ENCODE results near the gene ZNF181.
"Not testable (repeated sequence)": the region's sequence is repeated elsewhere in the genome, so short reads cannot be mapped to it uniquely, and the experiment has no call there.

ZNF181 gene

GRCh38 chr19:34733746-34734536 is at the start of gene ZNF181:
TSS of gene ZNF181 (plus strand) at chr19:34734243. CDS start at chr19:34735038, 795 bp downstream.
- peak within 1 kb of the TSS; percentile 87 to 91 for H3K9ac ChIP-seq (ENCODE audit: low read depth in 1 of 2, low read length in 2 of 2)
- H3K27me3 ChIP-seq (ENCODE audit: control insufficient read depth in 1 of 2, insufficient read depth in 2 of 2, low read length in 2 of 2), result no peaks in the 10 kb centered on the region
- H3K9me3 ChIP-seq (ENCODE audit: control insufficient read depth in 1 of 2, low read length in 2 of 2), result peaks cover 16 to 28% of the 10 kb centered on the region in 2 donors
- H3K27ac ChIP-seq (ENCODE audit: low read depth, low read length), result peak within 1 kb of the TSS; percentile 98
- H3K36me3 ChIP-seq (ENCODE audit: control insufficient read depth in 1 of 2, insufficient read depth in 2 of 2, low read length in 2 of 2), result peaks cover 20 to 30% of the 10 kb centered on the region in 2 donors
- peak within 1 kb of the TSS; percentile 92 to 96 for H3K4me3 ChIP-seq (ENCODE audit: low read depth in 1 of 2, low read length in 2 of 2)
- H3K4me1 ChIP-seq (ENCODE audit: control insufficient read depth in 1 of 2, insufficient read depth in 2 of 2, low read length in 2 of 2), result peaks cover 15 to 26% of the 10 kb centered on the region in 2 donors

- H3K4me1 ChIP-seq (ENCODE audit: control insufficient read depth in 1 of 2, insufficient read depth in 2 of 2, low read length in 2 of 2); H3K9ac ChIP-seq (ENCODE audit: low read depth in 1 of 2, low read length in 2 of 2); H3K27ac ChIP-seq (ENCODE audit: low read depth, low read length); H3K4me3 ChIP-seq (ENCODE audit: low read depth in 1 of 2, low read length in 2 of 2); H3K27me3 ChIP-seq (ENCODE audit: control insufficient read depth in 1 of 2, insufficient read depth in 2 of 2, low read length in 2 of 2): not testable (repeated sequence)
- H3K9me3 ChIP-seq (ENCODE audit: control insufficient read depth in 1 of 2, low read length in 2 of 2), result peaks cover 40 to 61% of the 10 kb centered on the region in 2 donors
- H3K36me3 ChIP-seq (ENCODE audit: control insufficient read depth in 1 of 2, insufficient read depth in 2 of 2, low read length in 2 of 2), result peaks cover 22 to 43% of the 10 kb centered on the region in 2 donors
Measured at GRCh38 chr19:34685266-34685665, 48.8 kb upstream of the ZNF181 start.

- no peak overlapping the region for H3K4me3 ChIP-seq (ENCODE audit: low read depth in 1 of 2, low read length in 2 of 2)
- H3K27me3 ChIP-seq (ENCODE audit: control insufficient read depth in 1 of 2, insufficient read depth in 2 of 2, low read length in 2 of 2), result no peaks in the 10 kb centered on the region
- H3K9ac ChIP-seq (ENCODE audit: low read depth in 1 of 2, low read length in 2 of 2), result no peak overlapping the region
- no peak overlapping the region for H3K27ac ChIP-seq (ENCODE audit: low read depth, low read length)
- H3K36me3 ChIP-seq (ENCODE audit: control insufficient read depth in 1 of 2, insufficient read depth in 2 of 2, low read length in 2 of 2), result peaks cover 16 to 33% of the 10 kb centered on the region in 2 donors
- peaks cover 37 to 51% of the 10 kb centered on the region in 2 donors for H3K9me3 ChIP-seq (ENCODE audit: control insufficient read depth in 1 of 2, low read length in 2 of 2)
- no peaks in the 10 kb centered on the region for H3K4me1 ChIP-seq (ENCODE audit: control insufficient read depth in 1 of 2, insufficient read depth in 2 of 2, low read length in 2 of 2)
Measured at GRCh38 chr19:34686455-34686854, 47.6 kb upstream of the ZNF181 start.

GRCh38 chr19:34687348-34687747 is 46.7 kb upstream of the ZNF181 start:
- no peaks in the 10 kb centered on the region for H3K27me3 ChIP-seq (ENCODE audit: control insufficient read depth in 1 of 2, insufficient read depth in 2 of 2, low read length in 2 of 2)
- peaks cover 32 to 43% of the 10 kb centered on the region in 2 donors for H3K9me3 ChIP-seq (ENCODE audit: control insufficient read depth in 1 of 2, low read length in 2 of 2)
- no peak overlapping the region for H3K4me3 ChIP-seq (ENCODE audit: low read depth in 1 of 2, low read length in 2 of 2)
- H3K4me1 ChIP-seq (ENCODE audit: control insufficient read depth in 1 of 2, insufficient read depth in 2 of 2, low read length in 2 of 2), result no peaks in the 10 kb centered on the region
- H3K27ac ChIP-seq (ENCODE audit: low read depth, low read length), result no peak overlapping the region
- H3K9ac ChIP-seq (ENCODE audit: low read depth in 1 of 2, low read length in 2 of 2), result no peak overlapping the region
- H3K36me3 ChIP-seq (ENCODE audit: control insufficient read depth in 1 of 2, insufficient read depth in 2 of 2, low read length in 2 of 2), result peaks cover 14 to 25% of the 10 kb centered on the region in 2 donors

GRCh38 chr19:34688592-34688991 is 45.5 kb upstream of the ZNF181 start:
- Histone ChIP-seq H3K9me3 (ENCODE audit: control insufficient read depth in 1 of 2, low read length in 2 of 2) (peaks cover 23 to 34% of the 10 kb centered on the region in 2 donors), H3K4me1 (ENCODE audit: control insufficient read depth in 1 of 2, insufficient read depth in 2 of 2, low read length in 2 of 2) (no peaks in the 10 kb centered on the region), H3K9ac (ENCODE audit: low read depth in 1 of 2, low read length in 2 of 2) (no peak overlapping the region), H3K4me3 (ENCODE audit: low read depth in 1 of 2, low read length in 2 of 2) (no peak overlapping the region), H3K36me3 (ENCODE audit: control insufficient read depth in 1 of 2, insufficient read depth in 2 of 2, low read length in 2 of 2) (peaks cover 8 to 14% of the 10 kb centered on the region in 2 donors), H3K27me3 (ENCODE audit: control insufficient read depth in 1 of 2, insufficient read depth in 2 of 2, low read length in 2 of 2) (no peaks in the 10 kb centered on the region), H3K27ac (ENCODE audit: low read depth, low read length) (no peak overlapping the region)

GRCh38 chr19:34690372-34690771 is 43.7 kb upstream of the ZNF181 start:
- Histone ChIP-seq H3K36me3 (ENCODE audit: control insufficient read depth in 1 of 2, insufficient read depth in 2 of 2, low read length in 2 of 2) (no peaks in the 10 kb centered on the region), H3K27me3 (ENCODE audit: control insufficient read depth in 1 of 2, insufficient read depth in 2 of 2, low read length in 2 of 2) (no peaks in the 10 kb centered on the region), H3K4me1 (ENCODE audit: control insufficient read depth in 1 of 2, insufficient read depth in 2 of 2, low read length in 2 of 2) (no peaks in the 10 kb centered on the region), H3K9ac (ENCODE audit: low read depth in 1 of 2, low read length in 2 of 2) (no peak overlapping the region), H3K27ac (ENCODE audit: low read depth, low read length) (no peak overlapping the region), H3K4me3 (ENCODE audit: low read depth in 1 of 2, low read length in 2 of 2) (no peak overlapping the region), H3K9me3 (ENCODE audit: control insufficient read depth in 1 of 2, low read length in 2 of 2) (peaks cover 11 to 22% of the 10 kb centered on the region in 2 donors)

GRCh38 chr19:34692549-34692948 is 41.5 kb upstream of the ZNF181 start:
- Histone ChIP-seq H3K4me1 (ENCODE audit: control insufficient read depth in 1 of 2, insufficient read depth in 2 of 2, low read length in 2 of 2) (no peaks in the 10 kb centered on the region), H3K27me3 (ENCODE audit: control insufficient read depth in 1 of 2, insufficient read depth in 2 of 2, low read length in 2 of 2) (no peaks in the 10 kb centered on the region), H3K9ac (ENCODE audit: low read depth in 1 of 2, low read length in 2 of 2) (no peak overlapping the region), H3K4me3 (ENCODE audit: low read depth in 1 of 2, low read length in 2 of 2) (no peak overlapping the region), H3K27ac (ENCODE audit: low read depth, low read length) (no peak overlapping the region), H3K9me3 (ENCODE audit: control insufficient read depth in 1 of 2, low read length in 2 of 2) (peaks cover under 1 to 2% of the 10 kb centered on the region in 2 donors), H3K36me3 (ENCODE audit: control insufficient read depth in 1 of 2, insufficient read depth in 2 of 2, low read length in 2 of 2) (no peaks in the 10 kb centered on the region)

- no peaks in the 10 kb centered on the region for H3K9me3 ChIP-seq (ENCODE audit: control insufficient read depth in 1 of 2, low read length in 2 of 2)
- no peak overlapping the region for H3K9ac ChIP-seq (ENCODE audit: low read depth in 1 of 2, low read length in 2 of 2)
- no peaks in the 10 kb centered on the region for H3K36me3 ChIP-seq (ENCODE audit: control insufficient read depth in 1 of 2, insufficient read depth in 2 of 2, low read length in 2 of 2)
- H3K4me3 ChIP-seq (ENCODE audit: low read depth in 1 of 2, low read length in 2 of 2), result no peak overlapping the region
- no peak overlapping the region for H3K27ac ChIP-seq (ENCODE audit: low read depth, low read length)
- no peaks in the 10 kb centered on the region for H3K27me3 ChIP-seq (ENCODE audit: control insufficient read depth in 1 of 2, insufficient read depth in 2 of 2, low read length in 2 of 2)
- no peaks in the 10 kb centered on the region for H3K4me1 ChIP-seq (ENCODE audit: control insufficient read depth in 1 of 2, insufficient read depth in 2 of 2, low read length in 2 of 2)
Measured at GRCh38 chr19:34707661-34708060, 26.4 kb upstream of the ZNF181 start.

GRCh38 chr19:34711890-34712289 is 22.2 kb upstream of the ZNF181 start:
- H3K27ac ChIP-seq (ENCODE audit: low read depth, low read length), result no peak overlapping the region
- no peaks in the 10 kb centered on the region for H3K36me3 ChIP-seq (ENCODE audit: control insufficient read depth in 1 of 2, insufficient read depth in 2 of 2, low read length in 2 of 2)
- peaks cover 0 to 21% of the 10 kb centered on the region in 2 donors for H3K9me3 ChIP-seq (ENCODE audit: control insufficient read depth in 1 of 2, low read length in 2 of 2)
- H3K4me1 ChIP-seq (ENCODE audit: control insufficient read depth in 1 of 2, insufficient read depth in 2 of 2, low read length in 2 of 2), result no peaks in the 10 kb centered on the region
- no peak overlapping the region for H3K4me3 ChIP-seq (ENCODE audit: low read depth in 1 of 2, low read length in 2 of 2)
- H3K27me3 ChIP-seq (ENCODE audit: control insufficient read depth in 1 of 2, insufficient read depth in 2 of 2, low read length in 2 of 2), result no peaks in the 10 kb centered on the region
- H3K9ac ChIP-seq (ENCODE audit: low read depth in 1 of 2, low read length in 2 of 2), result no peak overlapping the region

- Histone ChIP-seq H3K27me3 (ENCODE audit: control insufficient read depth in 1 of 2, insufficient read depth in 2 of 2, low read length in 2 of 2) (no peaks in the 10 kb centered on the region), H3K9me3 (ENCODE audit: control insufficient read depth in 1 of 2, low read length in 2 of 2) (peaks cover 0 to 21% of the 10 kb centered on the region in 2 donors), H3K27ac (ENCODE audit: low read depth, low read length) (no peak overlapping the region), H3K4me1 (ENCODE audit: control insufficient read depth in 1 of 2, insufficient read depth in 2 of 2, low read length in 2 of 2) (no peaks in the 10 kb centered on the region), H3K4me3 (ENCODE audit: low read depth in 1 of 2, low read length in 2 of 2) (no peak overlapping the region), H3K9ac (ENCODE audit: low read depth in 1 of 2, low read length in 2 of 2) (no peak overlapping the region), H3K36me3 (ENCODE audit: control insufficient read depth in 1 of 2, insufficient read depth in 2 of 2, low read length in 2 of 2) (no peaks in the 10 kb centered on the region)
Measured at GRCh38 chr19:34712395-34713261, 21.4 kb upstream of the ZNF181 start.
